ENCODE measurements around the gene TAS1R2.

DNA sequence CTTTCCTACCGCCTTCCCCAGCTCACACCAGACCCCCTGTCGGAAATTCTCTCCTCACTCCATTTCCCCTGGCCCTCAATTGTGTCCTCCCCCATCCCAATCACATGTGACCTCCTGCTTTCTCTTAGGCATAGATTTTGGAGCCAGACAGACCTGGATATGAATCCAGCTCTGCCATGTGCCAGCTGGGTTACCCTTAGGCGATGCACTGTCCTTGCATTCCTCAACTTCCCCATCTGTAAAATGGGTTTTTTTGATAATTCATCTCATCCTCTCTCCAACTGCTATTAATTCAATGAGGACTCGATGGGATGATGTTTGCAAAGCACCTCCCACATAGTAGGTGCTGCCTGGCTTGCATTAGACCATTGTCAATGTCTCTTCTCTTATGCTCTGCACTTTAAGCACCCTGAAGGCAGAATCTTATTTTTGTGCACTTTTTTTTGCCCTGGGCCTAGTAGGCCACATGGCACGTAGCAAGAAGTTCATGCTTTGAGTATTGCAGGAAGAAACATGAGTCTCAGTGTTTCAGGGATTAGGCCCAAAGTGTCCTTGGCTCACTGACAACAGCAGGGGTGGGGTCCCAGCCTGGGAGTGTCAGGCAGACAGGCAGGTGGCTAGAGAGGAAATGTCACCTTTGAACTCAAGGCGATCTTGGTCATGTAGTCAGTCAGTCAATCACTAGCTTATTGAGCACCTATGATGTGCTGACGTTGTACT, 47.6 kb downstream of the TAS1R2 start:
- no peak for TF ChIP-seq POLR2A (IDR thresholded peaks at IDR 0.05)
- TF ChIP-seq, protein P1, sequence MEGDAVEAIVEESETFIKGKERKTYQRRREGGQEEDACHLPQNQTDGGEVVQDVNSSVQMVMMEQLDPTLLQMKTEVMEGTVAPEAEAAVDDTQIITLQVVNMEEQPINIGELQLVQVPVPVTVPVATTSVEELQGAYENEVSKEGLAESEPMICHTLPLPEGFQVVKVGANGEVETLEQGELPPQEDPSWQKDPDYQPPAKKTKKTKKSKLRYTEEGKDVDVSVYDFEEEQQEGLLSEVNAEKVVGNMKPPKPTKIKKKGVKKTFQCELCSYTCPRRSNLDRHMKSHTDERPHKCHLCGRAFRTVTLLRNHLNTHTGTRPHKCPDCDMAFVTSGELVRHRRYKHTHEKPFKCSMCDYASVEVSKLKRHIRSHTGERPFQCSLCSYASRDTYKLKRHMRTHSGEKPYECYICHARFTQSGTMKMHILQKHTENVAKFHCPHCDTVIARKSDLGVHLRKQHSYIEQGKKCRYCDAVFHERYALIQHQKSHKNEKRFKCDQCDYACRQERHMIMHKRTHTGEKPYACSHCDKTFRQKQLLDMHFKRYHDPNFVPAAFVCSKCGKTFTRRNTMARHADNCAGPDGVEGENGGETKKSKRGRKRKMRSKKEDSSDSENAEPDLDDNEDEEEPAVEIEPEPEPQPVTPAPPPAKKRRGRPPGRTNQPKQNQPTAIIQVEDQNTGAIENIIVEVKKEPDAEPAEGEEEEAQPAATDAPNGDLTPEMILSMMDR (IDR thresholded peaks at IDR 0.05): no peak

All from adrenal gland (tissue), 5 donors.